Measurements from ENCODE around the gene TTLL4.

Gene TTLL4

DNA sequence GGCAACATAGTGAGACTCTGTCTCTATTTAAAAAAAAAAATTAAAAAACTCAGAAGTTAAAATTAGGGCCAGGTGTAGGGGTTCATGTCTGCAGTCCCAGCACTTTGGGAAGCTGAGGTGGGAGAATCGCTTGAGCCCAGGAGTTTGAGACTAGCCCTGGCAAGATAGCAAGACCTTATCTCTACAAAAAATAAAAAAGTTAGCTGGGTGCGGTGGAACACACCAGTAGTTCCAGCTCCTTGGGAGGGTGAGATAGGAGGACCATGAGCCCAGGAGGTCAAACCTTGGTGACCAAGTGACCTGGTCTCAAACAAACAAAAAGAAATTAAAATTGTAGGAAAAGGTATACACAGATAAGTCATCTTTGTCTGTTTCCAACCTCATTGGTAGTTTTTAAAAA is 11.3 kb downstream of the TTLL4 start:
- H3K4me3 ChIP-seq (ENCODE audit: low read length): no peak overlapping the region
- no peak for TF ChIP-seq ZNF274 (IDR thresholded peaks at IDR 0.05; ENCODE audit: low read depth, low read length)

DNA sequence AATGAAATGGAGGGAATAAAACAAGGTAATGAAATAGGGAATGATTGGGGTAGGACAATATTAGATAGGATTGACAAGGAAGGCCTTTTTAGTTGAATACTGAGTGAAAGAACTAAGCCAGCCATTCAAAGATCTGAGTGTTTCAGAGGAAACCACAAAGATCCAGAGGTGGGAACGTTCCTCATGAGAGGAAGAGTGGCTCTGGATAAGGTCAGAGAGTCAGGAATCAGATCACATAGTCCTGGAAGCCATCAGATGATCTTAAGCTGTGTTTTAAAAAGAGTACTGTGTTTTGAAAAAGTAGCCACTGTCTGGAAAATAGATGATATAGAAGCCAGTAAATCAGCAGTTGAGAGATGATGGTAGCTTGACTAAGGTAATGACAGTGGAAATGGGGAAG is 11.8 kb downstream of the TTLL4 start:
- no peak for TF ChIP-seq ZNF274 (IDR thresholded peaks at IDR 0.05; ENCODE audit: low read depth, low read length)
- no peak overlapping the region for H3K4me3 ChIP-seq (ENCODE audit: low read length)

DNA sequence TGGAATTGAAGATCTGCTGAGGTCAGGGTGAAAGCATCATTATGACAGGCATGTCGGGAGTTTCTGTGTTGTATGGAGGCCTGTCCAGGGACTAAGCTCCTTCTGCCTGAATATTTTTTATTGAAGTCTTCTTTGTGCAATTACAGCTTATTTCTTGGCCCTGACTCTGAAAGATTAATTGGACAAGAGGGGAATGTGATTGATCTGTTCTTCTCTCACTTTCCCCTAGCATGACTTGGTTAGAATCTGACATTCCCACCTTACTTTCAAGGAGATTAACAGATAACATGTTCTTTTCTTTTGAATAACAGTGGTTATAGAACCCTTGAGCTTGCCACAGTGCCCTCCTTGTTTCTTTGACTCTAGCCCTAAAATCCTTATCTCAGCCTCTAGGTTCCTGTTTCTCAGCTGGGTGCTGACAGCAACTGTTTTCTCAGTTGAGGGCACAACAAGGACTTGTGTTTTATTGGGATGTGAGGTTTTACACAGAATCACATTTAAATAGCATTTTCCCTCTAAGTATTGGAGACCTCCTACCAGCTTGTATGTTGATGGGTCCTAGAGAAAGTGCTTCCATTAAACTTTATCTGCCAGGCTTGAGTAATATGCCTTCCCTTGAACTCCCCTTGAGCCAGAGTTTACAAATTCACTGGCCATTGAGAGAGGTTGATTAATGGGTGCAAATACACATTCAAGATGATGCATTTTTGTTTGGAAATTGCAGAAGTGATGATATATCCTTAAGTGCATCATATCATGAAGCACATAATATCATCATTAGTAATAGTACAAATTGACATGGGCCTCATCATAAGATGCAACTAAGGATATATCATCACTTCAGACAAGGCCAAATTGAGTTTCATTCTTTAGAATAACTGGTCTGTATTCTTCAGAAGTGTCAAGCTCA is 12.5 kb downstream of the TTLL4 start:
- TF ChIP-seq ZNF274 (IDR thresholded peaks at IDR 0.05; ENCODE audit: low read depth, low read length): no peak
- no peak overlapping the region for H3K4me3 ChIP-seq (ENCODE audit: low read length)

DNA sequence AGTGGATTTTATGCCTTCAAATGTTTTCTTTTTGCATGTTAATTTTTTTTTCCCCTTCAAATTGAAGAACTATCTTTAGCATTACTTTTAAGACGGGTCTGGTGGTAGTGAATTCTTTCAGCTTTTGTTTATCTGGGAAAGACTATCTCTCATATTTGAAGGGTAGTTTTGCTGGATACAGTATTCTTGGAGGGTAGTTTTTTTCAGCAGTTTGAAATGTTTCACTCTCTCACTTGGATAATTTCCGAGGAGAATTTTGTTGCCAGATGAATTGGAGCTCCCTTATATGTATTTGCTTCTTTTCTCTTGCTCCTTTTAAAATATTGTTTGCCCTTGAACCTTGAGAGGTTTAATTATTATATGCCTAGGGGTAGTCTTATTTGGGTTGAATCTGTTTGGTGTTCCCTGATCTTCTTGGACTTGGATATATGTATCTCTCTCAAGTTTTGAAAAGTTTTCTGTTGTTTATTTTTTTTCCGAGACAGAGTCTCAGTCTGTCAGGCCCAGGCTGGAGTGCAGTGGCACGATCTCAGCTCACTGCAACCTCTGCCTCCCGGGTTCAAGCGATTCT is 15.5 kb downstream of the TTLL4 start:
- H3K4me3 ChIP-seq (ENCODE audit: low read length): no peak overlapping the region
- TF ChIP-seq ZNF274 (IDR thresholded peaks at IDR 0.05; ENCODE audit: low read depth, low read length): no peak

DNA sequence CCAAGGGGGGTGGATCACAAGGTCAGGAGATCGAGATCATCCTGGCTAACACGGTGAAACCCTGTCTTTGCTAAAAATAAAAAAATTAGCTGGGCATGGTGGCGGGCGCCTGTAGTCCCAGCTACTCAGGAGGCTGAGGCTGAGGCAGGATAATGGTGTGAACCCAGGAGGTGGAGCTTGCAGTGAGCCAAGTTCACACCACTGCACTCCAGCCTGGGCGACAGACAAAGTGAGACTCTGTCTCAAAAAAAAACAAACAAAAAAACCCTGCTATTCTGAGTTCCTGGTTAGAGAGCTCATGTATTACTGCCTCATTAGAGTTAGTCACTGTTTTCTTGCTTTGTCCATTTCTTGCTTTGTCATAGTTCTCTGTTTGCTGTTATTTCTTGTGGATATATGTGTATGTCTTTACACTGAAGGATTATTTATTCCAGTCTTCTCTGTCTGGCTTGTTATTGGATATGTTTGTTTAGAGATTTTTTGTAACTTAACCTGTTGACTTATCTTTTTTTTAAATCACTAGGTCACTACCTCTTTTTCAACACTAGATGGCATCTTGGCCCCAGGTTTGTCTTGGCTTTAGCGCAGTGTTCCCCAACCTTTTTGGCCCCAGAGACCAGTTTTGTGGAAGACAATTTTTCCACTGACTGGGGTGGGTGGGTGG is 17.0 kb downstream of the TTLL4 start:
- H3K4me3 ChIP-seq (ENCODE audit: low read length): no peak overlapping the region
- no peak for TF ChIP-seq ZNF274 (IDR thresholded peaks at IDR 0.05; ENCODE audit: low read depth, low read length)

DNA sequence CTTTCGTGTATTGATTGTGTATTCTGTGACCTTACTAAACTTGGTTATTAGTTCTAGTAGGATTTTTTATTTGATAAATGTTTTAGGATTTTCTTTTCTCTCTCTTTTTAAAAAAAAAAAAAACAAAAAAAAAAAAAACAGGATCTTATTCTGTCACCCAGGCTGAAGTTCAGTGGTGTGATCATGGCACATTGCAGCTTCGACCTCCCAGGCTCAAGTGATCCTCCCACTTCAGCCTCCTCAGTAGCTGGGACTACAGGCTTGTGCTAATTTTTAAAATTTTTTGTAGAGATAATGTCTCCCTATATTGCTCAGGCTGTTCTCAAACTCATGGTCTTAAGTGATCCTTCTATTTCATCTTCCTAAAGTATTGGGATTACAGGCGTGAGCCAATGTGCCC is 19.0 kb downstream of the TTLL4 start:
- TF ChIP-seq ZNF274 (IDR thresholded peaks at IDR 0.05; ENCODE audit: low read depth, low read length): no peak
- no peak overlapping the region for H3K4me3 ChIP-seq (ENCODE audit: low read length)

DNA sequence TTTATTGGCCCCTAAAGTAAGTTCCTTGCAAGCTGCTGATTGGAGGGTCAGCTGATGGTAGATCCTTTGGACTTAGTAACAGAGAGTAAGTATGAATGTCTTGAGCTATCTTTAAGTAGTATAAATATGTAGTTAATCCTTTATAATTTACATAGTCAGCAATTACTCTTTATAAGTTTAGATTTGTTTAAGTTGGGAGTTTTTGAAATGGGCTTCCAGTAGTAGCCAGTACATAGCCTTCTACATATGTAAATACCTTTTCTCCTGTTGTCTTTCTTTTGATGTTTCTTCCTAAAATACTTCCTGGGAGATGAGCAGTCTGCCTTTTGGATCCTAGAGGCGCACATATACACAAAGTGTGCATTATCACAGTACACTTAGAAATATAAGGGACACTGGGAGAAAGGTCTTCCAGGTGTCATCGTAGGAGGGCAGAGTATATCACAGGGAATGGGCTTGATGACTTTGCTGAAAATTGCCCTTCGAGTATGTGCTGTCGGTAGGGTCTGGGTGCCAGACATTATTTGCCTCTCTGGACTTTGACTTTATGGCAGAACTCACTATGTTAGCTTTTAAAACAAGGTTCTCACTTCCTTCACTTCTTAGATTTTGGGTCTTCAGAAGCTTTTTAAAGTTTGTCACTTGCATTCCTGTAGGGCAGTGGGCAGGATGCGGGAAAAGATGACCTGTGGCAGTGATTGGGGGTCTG is 21.6 kb downstream of the TTLL4 start:
- no peak for TF ChIP-seq ZNF274 (IDR thresholded peaks at IDR 0.05; ENCODE audit: low read depth, low read length)
- no peak overlapping the region for H3K4me3 ChIP-seq (ENCODE audit: low read length)

DNA sequence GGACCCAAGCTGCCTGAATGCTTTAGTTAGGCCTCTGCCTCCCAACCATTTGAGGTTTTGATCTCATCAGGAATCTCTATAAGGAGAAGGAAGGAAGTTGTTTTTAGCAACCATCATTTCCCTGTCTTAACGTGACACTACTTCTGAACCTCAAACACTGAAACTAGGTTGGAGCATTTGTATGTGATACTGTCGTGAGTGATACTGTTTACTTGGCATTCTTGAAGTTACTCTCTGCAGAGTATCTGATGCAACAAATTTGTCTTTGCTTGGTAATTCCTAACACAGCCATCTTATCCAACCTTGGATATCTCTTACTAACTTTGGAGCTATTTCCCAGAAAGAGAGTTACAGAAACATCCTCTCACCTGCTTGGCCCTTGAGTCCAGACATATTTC is 22.1 kb downstream of the TTLL4 start:
- no peak for TF ChIP-seq ZNF274 (IDR thresholded peaks at IDR 0.05; ENCODE audit: low read depth, low read length)
- H3K4me3 ChIP-seq (ENCODE audit: low read length): no peak overlapping the region

DNA sequence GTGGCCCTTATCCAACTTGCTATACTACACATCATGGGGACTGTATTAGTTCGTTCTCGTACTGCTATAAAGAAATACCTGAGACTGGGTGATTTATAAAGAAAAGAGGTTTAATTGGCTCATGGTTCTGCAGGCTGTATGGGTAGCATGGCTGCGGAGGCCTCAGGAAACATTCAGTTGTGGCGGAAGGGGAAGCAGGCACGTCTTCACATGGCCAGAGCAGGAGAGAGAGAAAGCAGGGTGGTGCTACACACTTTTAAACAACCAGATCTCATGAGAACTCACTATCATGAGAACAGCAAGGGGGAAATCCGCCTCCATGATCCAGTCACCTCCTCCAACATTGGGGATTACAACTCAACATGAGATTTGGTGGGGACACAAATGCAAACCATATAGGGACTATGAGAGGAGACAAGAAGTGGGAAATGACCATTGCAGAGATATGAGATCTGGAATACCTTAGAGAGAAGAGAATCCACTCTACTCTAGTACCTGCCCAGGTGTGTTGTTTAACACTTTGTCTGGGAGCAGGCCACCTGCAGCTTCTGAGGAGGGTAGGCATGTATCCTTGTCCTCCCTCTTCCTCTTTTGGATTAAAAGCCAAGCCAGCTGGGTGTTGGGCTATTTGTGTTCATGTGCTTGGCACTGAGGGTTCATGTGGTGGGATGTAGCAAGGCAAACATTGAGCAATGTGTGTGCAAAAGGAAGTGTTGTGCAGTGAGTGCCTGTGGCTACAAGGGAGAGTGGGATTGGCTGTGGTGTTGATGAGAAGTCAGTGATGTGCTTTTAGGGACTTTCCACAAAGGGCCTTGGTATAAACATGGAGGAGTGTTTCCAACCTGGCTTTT is 22.8 kb downstream of the TTLL4 start:
- H3K4me3 ChIP-seq (ENCODE audit: low read length): no peak overlapping the region

DNA sequence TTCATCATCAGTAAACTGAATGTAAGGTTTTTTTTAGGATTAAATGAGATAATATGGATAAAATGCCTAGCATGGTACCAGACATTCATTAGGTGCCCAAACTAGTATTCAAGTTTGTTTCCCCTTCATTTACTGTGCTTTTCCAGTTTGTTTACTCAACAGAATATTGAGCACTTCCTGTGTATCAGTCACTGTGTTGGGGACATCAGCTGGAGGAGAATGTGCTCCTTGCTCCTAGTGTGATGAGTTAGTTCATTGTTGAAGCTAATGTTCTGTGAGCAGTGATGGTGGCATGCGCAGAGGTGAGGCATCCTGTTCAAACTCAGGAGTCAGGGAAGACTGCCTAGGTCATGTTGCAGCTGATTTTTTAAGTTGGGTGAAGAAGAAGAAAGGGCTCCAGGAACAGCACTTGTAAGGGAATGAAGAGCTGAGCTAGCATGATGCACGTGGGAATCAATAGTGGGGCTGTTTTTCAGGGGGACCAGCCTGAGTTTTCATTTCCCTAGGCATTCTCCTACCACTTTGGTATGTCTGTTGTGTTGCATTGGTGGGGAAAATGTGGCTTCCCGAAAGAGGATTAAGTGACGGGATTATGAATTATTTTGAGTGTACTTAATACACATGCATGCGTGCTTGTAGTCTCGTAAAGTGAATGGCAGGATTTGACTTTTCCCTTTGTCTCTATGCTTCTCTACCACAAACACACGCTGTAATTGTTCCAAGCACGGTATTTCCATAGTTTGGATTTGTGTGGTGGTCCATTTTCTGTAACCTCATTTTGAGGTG is 23.7 kb downstream of the TTLL4 start:
- no peak overlapping the region for H3K4me3 ChIP-seq (ENCODE audit: low read length)
- no peak for TF ChIP-seq ZNF274 (IDR thresholded peaks at IDR 0.05; ENCODE audit: low read depth, low read length)

More for the DNA sequence above, 22.8 kb downstream of the TTLL4 start:
- no peak for TF ChIP-seq ZNF274 (IDR thresholded peaks at IDR 0.05; ENCODE audit: low read depth, low read length)

DNA sequence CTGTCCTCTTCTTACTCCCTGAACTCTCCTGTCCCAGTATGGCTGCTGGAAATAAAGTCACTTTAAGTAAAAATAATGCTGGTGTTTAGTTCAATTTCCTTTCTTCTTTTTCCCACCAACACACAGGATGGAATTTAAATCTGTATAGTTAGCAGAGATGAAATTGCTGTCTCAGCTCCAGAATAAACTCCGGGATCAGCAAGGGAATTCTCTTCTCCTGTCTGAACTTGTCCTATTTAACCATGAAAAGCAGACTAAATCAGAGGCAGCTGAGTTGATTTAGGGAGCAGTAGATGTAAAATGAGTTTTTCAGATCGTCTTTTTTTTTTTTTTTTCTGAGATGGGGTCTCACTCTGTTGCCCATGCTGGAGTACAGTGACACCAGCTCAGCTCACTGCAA is 25.9 kb downstream of the TTLL4 start:
- no peak overlapping the region for H3K4me3 ChIP-seq (ENCODE audit: low read length)
- no peak for TF ChIP-seq ZNF274 (IDR thresholded peaks at IDR 0.05; ENCODE audit: low read depth, low read length)

DNA sequence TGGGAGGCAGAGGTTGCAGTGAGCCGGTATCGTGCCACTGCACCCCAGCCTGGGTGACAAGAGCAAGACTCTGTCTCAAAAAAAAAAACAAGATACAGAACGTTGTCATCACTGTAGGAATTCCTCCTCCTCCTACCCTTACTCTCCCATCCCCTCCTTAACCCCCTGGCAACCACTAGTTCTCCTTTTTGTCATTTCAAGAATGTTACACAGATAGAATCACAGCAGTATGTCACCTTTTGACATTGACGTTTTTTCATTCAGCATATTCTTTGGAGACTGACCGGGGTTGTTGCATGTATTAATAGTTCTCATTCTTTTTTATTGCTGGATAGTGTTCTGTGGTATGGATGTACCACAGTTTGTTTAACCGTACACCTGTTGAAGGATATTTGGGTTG is 32.4 kb downstream of the TTLL4 start:
- no peak for TF ChIP-seq ZNF274 (IDR thresholded peaks at IDR 0.05; ENCODE audit: low read depth, low read length)
- no peak overlapping the region for H3K4me3 ChIP-seq (ENCODE audit: low read length)

DNA sequence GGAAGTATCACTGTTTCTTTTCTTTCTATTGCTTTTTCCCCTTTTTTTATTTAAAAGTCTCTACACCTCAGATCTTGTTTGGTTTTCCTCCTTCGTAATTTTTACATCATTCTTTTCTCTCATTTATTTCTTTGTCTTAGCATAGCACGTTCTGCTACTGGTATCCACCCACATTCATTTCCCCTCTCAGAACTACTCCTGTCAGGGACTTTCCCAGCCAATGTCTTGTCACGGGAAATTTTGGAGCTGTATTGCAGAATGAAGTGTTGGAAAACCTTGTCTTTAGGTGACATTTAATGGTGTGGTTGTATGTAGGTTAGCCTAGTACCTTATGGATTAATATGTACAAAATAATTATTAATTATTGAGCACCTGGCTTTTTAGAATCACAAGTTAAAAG is 34.0 kb downstream of the TTLL4 start:
- no peak overlapping the region for H3K4me3 ChIP-seq (ENCODE audit: low read length)
- TF ChIP-seq ZNF274 (IDR thresholded peaks at IDR 0.05; ENCODE audit: low read depth, low read length): no peak
